ENCODE measurements around the gene OSBP2. TPM values are rescaled to one million over a fixed set of nuclear protein-coding genes. Genes with fewer than 3 reads are reported as not detected.

The OSBP2 gene
- total RNA-seq, 1 donor from 2014 or later = 22.2 TPM

GRCh38 chr22:30838111-30838510 is 143.4 kb downstream of the OSBP2 start:
- intact Hi-C loops (cut with micrococcal nuclease) = no loop called here
- DNase-seq = no peak

GRCh38 chr22:30841273-30841672 is 146.6 kb downstream of the OSBP2 start:
- intact Hi-C loops (cut with micrococcal nuclease) = no loop called here
- H3K27ac ChIP-seq (replicated peaks) = no peak overlapping the region
- no peaks in the 10 kb centered on the region for H3K36me3 ChIP-seq
- H3K4me3 ChIP-seq = no peak overlapping the region
- no peaks in the 10 kb centered on the region for H3K4me1 ChIP-seq
- no peak for TF ChIP-seq CTCF (IDR thresholded peaks at IDR 0.05; ENCODE audit: borderline replicate concordance)
- H3K9me3 ChIP-seq (replicated peaks) = peaks cover 7% of the 10 kb centered on the region
- DNase-seq = no peak
- no peaks in the 10 kb centered on the region for H3K27me3 ChIP-seq (ENCODE audit: low read depth)

More at GRCh38 chr22:30838111-30838510, 143.4 kb downstream of the OSBP2 start:
- H3K4me3 ChIP-seq = no peak overlapping the region
- peaks cover 7% of the 10 kb centered on the region for H3K9me3 ChIP-seq (replicated peaks)
- TF ChIP-seq CTCF (IDR thresholded peaks at IDR 0.05; ENCODE audit: borderline replicate concordance) = no peak
- no peaks in the 10 kb centered on the region for H3K36me3 ChIP-seq
- no peaks in the 10 kb centered on the region for H3K4me1 ChIP-seq
- no peaks in the 10 kb centered on the region for H3K27me3 ChIP-seq (ENCODE audit: low read depth)
- H3K27ac ChIP-seq (replicated peaks) = no peak overlapping the region

GRCh38 chr22:30843245-30843644 is 148.6 kb downstream of the OSBP2 start:
- intact Hi-C loops (cut with micrococcal nuclease) = no loop called here
- Histone ChIP-seq H3K4me3 (no peak overlapping the region), H3K36me3 (no peaks in the 10 kb centered on the region), H3K4me1 (no peaks in the 10 kb centered on the region), H3K27ac (replicated peaks) (no peak overlapping the region), H3K27me3 (ENCODE audit: low read depth) (no peaks in the 10 kb centered on the region), H3K9me3 (replicated peaks) (peaks cover 20% of the 10 kb centered on the region)
- no peak for TF ChIP-seq CTCF (IDR thresholded peaks at IDR 0.05; ENCODE audit: borderline replicate concordance)
- no peak for DNase-seq

GRCh38 chr22:30847583-30847982 is 152.9 kb downstream of the OSBP2 start:
- Histone ChIP-seq H3K4me3 (no peak overlapping the region), H3K36me3 (no peaks in the 10 kb centered on the region)
- intact Hi-C loops (cut with micrococcal nuclease) = no loop called here

GRCh38 chr22:30855266-30855665 is 160.6 kb downstream of the OSBP2 start:
- H3K36me3 ChIP-seq = no peaks in the 10 kb centered on the region
- no peak for TF ChIP-seq CTCF (IDR thresholded peaks at IDR 0.05; ENCODE audit: borderline replicate concordance)
- intact Hi-C loops (cut with micrococcal nuclease) = no loop called here

More at GRCh38 chr22:30847583-30847982, 152.9 kb downstream of the OSBP2 start:
- Histone ChIP-seq H3K27me3 (ENCODE audit: low read depth) (no peaks in the 10 kb centered on the region), H3K27ac (replicated peaks) (no peak overlapping the region), H3K4me1 (no peaks in the 10 kb centered on the region), H3K9me3 (replicated peaks) (peaks cover 26% of the 10 kb centered on the region)
- TF ChIP-seq CTCF (IDR thresholded peaks at IDR 0.05; ENCODE audit: borderline replicate concordance) = no peak
- no peak for DNase-seq

More at GRCh38 chr22:30855266-30855665, 160.6 kb downstream of the OSBP2 start:
- H3K27me3 ChIP-seq (ENCODE audit: low read depth) = no peaks in the 10 kb centered on the region
- H3K4me3 ChIP-seq = no peak overlapping the region
- no peak overlapping the region for H3K27ac ChIP-seq (replicated peaks)
- DNase-seq = no peak
- H3K9me3 ChIP-seq (replicated peaks) = peaks cover 18% of the 10 kb centered on the region
- H3K4me1 ChIP-seq = no peaks in the 10 kb centered on the region

Data from left ventricle myocardium inferior (tissue), 1 donor.